Retinal pigment epithelial cell (primary cell): ENCODE results near the gene CD34.

Source experiments
- DNase-seq: peaks from one replicate; pipeline ENCODE4 v3.0.0-alpha.2; 2010; ENCODE audit warnings: low read depth
- H3K4me3 ChIP-seq: 2 replicates; pipeline ENCODE4 v1.5.1; 2011; ENCODE audit warnings: mild to moderate bottlenecking, low read length, control low read depth, moderate library complexity
- CTCF ChIP-seq: conservative IDR thresholded peaks from 2 replicates; pipeline ENCODE4 v1.5.1; 2011; ENCODE audit warnings: low read depth, low read length, control low read depth, inconsistent platforms

Gene CD34

GRCh38 chr1:207853372-207853757 lies 57.6 kb downstream of the CD34 start:
- TF ChIP-seq CTCF: no peak
- DNase-seq: no peak
- H3K4me3 ChIP-seq: no peak overlapping the region

- H3K4me3 ChIP-seq: no peak overlapping the region
- TF ChIP-seq CTCF: no peak
- no peak for DNase-seq
These were observed 58.2 kb downstream of the CD34 start for GRCh38 chr1:207852576-207853371.

- no peak for DNase-seq
- no peak for TF ChIP-seq CTCF
- H3K4me3 ChIP-seq: no peak overlapping the region
These were observed 59.2 kb downstream of the CD34 start for GRCh38 chr1:207851696-207852095.

GRCh38 chr1:207850621-207851407 lies 60.1 kb downstream of the CD34 start:
- no peak for TF ChIP-seq CTCF
- no peak overlapping the region for H3K4me3 ChIP-seq

GRCh38 chr1:207849646-207850045 lies 61.3 kb downstream of the CD34 start:
- TF ChIP-seq CTCF: no peak
- no peak overlapping the region for H3K4me3 ChIP-seq
- DNase-seq: no peak

More at GRCh38 chr1:207850621-207851407, 60.1 kb downstream of the CD34 start:
- no peak for DNase-seq

- H3K4me3 ChIP-seq: no peak overlapping the region
- no peak for TF ChIP-seq CTCF
- no peak for DNase-seq
These were observed 61.9 kb downstream of the CD34 start for GRCh38 chr1:207849016-207849415.
